Stimulated activated CD4-positive, alpha-beta T cell treated with anti-CD3 and anti-CD28 coated beads, Interleukin-12 subunit alpha, Interleukin-12 subunit beta, amount 100 ng/mL, for 24 hours (primary cell): Measurements from ENCODE around the gene MAVS.
A peak's percentile ranks its signal among the peaks of the same experiment; 100 is the strongest.
"Not testable (repeated sequence)": the region's sequence is repeated elsewhere in the genome, so short reads cannot be mapped to it uniquely, and the experiment has no call there.

Source experiments
- DNase-seq, 2 experiments: peaks; one replicate each; pipeline ENCODE4 v3.0.0-alpha.2; 2020; ENCODE audit warnings: low read depth in 2 of 2

MAVS gene

GRCh38 chr20:3814928-3815495 is 31.6 kb upstream of the MAVS start:
- no peak for DNase-seq

- no peak for DNase-seq
Measured at GRCh38 chr20:3815703-3816315, 30.8 kb upstream of the MAVS start.

- no peak for DNase-seq
Measured at GRCh38 chr20:3818155-3819151, 28.2 kb upstream of the MAVS start.

- DNase-seq: no peak
Measured at GRCh38 chr20:3819411-3820047, 27.1 kb upstream of the MAVS start.

GRCh38 chr20:3820048-3820900 is 26.4 kb upstream of the MAVS start, which contains the start of gene AP5S1:
AP5S1 (plus strand) TSS chr20:3820547; CDS start chr20:3822118, 1,571 bp downstream.
- peak; percentile 80 to 89 for DNase-seq

GRCh38 chr20:3820901-3821727 is 25.5 kb upstream of the MAVS start:
- DNase-seq: no peak

- DNase-seq: no peak
Measured at GRCh38 chr20:3821996-3822395, 24.6 kb upstream of the MAVS start.

GRCh38 chr20:3823881-3824280 is 22.8 kb upstream of the MAVS start:
- no peak for DNase-seq

- no peak for DNase-seq
Measured at GRCh38 chr20:3825526-3825925, 21.1 kb upstream of the MAVS start.

GRCh38 chr20:3826420-3826819 is 20.2 kb upstream of the MAVS start:
- no peak for DNase-seq

- DNase-seq: no peak
Measured at GRCh38 chr20:3828798-3829197, 17.8 kb upstream of the MAVS start.

- DNase-seq: not testable (repeated sequence)
Measured at GRCh38 chr20:3829891-3830290, 16.7 kb upstream of the MAVS start.

GRCh38 chr20:3836132-3836531 is 10.5 kb upstream of the MAVS start:
- no peak for DNase-seq

GRCh38 chr20:3839328-3839727 is 7.3 kb upstream of the MAVS start:
- no peak for DNase-seq

GRCh38 chr20:3840201-3840600 is 6.4 kb upstream of the MAVS start:
- not testable (repeated sequence) for DNase-seq

- no peak for DNase-seq
Measured at GRCh38 chr20:3842348-3842930, 4.2 kb upstream of the MAVS start.

GRCh38 chr20:3843490-3843889 is 3.1 kb upstream of the MAVS start:
- DNase-seq: no peak

- not testable (repeated sequence) for DNase-seq
Measured at GRCh38 chr20:3843990-3844619, 2.5 kb upstream of the MAVS start.

- no peak for DNase-seq
Measured at GRCh38 chr20:3846378-3846739, 275 bp upstream of the MAVS start.
